Peyer's patch (tissue), 4 donors: ENCODE data around the gene AASDHPPT.

ENCODE experiments used
- POLR2A ChIP-seq, 2 donors: fragments of 450-650 bp; IDR thresholded peaks; one replicate each; pipeline ENCODE4 v1.5.1; 2017; ENCODE audit warnings: antibody characterized with exemption in 2 of 2, mild to moderate bottlenecking in 2 of 2, moderate library complexity in 2 of 2
- TF ChIP-seq, protein P1 (sequence below), 6 experiments: fragments of 450-650 bp in 4 of 6; fragments of 200-600 bp in 2 of 6; sonication (generic) in 1 of 6; IDR thresholded peaks; one replicate each; pipeline ENCODE4 v1.5.1; 2017 to 2019; ENCODE audit warnings: antibody characterized with exemption in 6 of 6, mild to moderate bottlenecking in 3 of 6, moderate library complexity in 1 of 6

DNA sequence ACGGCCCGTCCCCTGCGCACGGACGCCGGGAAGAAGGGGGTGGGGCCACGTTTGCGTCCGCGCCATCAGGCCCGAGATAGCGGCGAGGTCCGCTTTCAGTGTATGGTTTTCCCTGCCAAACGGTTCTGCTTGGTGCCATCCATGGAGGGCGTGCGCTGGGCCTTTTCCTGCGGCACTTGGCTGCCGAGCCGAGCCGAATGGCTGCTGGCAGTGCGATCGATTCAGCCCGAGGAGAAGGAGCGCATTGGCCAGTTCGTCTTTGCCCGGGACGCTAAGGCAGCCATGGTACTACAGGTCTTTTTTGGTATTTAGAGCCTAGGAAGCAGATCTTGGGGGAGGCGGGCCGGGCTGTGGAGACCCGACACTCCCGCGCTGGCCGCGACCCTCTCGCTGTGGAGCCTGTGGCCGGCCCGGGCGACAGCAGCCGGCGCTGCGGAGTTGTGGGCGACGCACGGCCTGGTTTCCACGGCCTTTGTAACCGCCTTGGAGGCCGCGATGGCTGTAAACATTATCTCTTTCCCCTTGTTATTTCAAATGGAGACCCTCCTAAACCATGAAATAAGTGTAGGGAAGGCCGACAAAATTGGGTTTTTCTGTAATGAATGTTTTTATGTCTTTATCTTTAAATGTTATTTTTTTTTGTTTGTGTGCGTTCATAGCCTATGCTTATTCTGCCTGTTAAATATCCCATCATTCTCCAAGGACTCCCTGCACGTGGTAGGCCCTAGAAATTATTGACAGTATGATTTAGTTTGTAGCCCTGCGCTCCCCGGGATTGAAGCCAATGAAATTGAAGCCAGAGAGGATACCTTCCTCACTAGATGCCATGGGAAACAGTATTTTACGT lies at the start of gene AASDHPPT:
- TF ChIP-seq, protein P1, sequence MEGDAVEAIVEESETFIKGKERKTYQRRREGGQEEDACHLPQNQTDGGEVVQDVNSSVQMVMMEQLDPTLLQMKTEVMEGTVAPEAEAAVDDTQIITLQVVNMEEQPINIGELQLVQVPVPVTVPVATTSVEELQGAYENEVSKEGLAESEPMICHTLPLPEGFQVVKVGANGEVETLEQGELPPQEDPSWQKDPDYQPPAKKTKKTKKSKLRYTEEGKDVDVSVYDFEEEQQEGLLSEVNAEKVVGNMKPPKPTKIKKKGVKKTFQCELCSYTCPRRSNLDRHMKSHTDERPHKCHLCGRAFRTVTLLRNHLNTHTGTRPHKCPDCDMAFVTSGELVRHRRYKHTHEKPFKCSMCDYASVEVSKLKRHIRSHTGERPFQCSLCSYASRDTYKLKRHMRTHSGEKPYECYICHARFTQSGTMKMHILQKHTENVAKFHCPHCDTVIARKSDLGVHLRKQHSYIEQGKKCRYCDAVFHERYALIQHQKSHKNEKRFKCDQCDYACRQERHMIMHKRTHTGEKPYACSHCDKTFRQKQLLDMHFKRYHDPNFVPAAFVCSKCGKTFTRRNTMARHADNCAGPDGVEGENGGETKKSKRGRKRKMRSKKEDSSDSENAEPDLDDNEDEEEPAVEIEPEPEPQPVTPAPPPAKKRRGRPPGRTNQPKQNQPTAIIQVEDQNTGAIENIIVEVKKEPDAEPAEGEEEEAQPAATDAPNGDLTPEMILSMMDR (IDR thresholded peaks at IDR 0.05), result no peak
- no peak for TF ChIP-seq POLR2A (IDR thresholded peaks at IDR 0.05)
